GM18508 (cell line): ENCODE measurements around the gene SAMHD1.
"Not testable (repeated sequence)": the region's sequence is repeated elsewhere in the genome, so short reads cannot be mapped to it uniquely, and the experiment has no call there.

Source experiments
- ATAC-seq: cut with Tn5 transposase; IDR thresholded peaks from one replicate; pipeline ENCODE4 v1.9.1; 2021; ENCODE audit warnings: moderate number of reproducible peaks; ENCODE audit not compliant: insufficient read depth, unreplicated experiment

The SAMHD1 gene

DNA sequence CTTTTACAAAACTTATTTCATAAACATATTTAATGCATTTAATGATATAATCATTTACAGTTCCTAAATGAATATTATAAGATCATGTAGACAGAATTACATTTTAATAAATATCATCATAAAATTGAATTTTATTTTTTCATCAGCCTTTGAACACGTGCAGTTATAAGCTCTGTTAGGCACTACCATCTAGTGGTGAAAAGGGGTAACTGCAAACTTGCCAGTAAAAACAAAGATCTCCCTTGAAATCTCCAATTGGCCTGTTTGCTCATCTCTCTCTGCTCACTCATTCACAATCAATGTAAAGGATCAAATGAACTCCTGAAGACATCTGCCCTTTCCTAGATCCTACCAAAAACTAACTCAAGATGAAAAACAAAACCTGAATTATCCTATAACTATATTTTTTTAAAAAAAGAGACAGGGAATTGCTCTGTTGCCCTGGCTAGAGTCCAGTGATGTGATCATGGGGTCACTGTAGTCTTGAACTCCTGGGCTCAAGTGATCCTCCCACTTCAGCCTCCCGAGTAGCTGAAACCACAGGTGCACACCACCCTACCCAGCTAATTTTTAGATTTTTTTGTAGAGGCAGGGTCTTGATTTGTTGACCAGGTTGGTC is 31.7 kb downstream of the SAMHD1 start:
- ATAC-seq = no peak

DNA sequence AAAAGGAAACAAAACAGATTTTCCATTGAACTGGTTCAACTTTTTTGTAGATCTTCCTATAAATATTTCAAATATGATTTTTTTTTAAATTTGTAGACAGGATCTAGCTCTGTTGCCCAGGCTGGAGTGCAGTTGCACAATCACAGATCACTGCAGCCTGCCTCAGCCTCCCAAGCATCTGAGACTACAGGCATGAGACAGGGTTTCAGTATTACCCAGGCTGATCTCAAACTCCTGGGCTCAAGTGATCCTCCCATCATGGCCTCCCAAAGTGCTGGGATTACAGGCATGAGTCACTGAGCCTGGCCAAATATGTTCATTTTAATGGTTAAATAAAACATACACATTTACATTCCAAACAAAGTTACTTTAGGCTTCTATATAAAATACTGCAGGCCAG is 33.6 kb downstream of the SAMHD1 start:
- no peak for ATAC-seq

DNA sequence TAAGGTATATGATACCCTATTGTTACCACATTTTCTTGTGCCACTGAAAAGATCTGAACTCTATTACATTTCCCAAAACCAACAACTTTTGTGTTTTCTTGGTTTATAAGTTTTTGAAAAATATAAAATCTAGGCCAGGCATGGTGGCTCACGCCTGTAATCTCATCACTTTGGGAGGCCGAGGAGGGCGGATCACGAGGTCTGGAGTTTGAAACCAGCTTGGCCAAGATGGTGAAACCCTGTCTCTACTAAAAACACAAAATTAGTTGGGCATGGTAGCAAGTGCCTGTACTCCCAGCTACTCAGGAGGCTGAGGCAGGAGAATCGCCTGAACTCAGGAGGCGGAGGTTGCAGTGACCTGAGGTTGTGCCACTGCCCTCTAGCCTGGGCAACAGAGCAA is 34.3 kb downstream of the SAMHD1 start:
- ATAC-seq = no peak

DNA sequence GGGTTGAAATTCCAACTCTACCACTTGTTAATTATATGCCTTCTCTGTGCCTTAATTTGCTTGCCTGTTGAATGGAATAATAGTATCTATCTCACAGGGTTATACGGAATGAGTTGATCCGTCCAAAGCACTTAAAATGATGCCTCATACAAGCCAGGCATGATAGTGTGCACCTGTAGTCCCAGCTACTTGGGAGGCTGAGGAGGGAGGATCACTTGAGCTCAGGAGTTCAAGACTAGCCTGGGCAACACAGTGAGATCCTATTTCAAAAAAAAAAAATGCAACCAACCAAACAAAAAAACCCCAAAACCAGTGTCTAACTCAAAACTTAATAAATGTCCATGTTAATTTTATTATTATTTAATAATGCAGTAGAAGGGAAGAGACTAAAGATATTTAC is 35.3 kb downstream of the SAMHD1 start:
- no peak for ATAC-seq

DNA sequence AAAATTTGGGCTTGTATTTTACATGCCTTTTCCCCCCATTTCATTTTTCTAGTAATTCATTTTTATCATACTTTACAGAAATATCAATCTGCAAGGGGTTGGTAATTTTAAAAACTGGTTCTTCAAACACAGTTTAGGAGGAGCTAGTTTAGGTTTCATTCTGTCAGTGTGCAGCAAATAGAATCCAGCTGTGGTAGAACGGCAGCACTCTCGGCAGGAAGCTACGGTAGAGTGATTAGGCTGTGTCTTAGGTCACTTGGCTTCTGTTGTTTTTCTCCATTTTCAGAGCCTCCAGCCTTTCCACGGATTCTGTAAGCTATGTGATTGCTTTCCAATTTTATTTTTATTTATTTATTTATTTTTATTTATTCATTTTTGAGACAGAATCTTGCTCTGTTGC is 42.9 kb downstream of the SAMHD1 start:
- ATAC-seq = no peak

DNA sequence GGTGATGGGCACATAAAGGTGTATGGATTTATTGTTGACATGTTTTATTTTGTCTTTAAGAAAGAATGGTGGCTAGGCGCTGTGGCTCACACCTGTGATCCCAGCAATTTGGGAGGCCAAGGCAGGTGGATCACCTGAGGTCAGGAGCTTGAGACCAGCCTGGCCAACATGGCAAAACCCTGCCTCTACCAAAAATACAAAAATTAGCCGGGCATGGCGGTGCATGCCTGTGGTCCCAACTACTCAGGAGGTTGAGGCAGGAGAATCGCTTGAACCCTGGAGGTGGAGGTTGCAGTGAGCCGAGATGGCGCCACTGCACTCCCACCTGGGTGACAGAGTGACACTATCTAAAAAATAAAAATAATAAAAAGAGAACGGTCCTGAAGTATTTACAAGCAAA is 45.4 kb downstream of the SAMHD1 start:
- ATAC-seq = not testable (repeated sequence)

DNA sequence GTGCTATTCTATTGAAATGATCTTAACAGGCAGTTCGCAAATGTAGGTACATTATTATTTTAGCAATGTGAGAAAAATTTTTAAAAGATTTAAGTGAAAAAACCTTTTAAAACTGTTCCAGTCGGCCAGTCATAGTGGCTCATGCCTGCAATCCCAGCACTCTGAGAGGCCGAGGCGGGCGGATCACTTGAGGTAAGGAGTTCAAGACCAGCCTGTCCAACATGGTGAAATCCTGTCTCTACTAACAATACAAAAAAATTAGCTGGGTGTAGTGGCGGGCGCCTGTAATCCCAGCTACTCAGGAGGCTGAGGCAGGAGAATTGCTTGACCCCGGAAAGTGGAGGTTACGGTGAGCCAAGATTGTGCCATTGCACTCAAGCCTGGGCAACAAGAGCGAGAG is 45.9 kb downstream of the SAMHD1 start:
- ATAC-seq = not testable (repeated sequence)

DNA sequence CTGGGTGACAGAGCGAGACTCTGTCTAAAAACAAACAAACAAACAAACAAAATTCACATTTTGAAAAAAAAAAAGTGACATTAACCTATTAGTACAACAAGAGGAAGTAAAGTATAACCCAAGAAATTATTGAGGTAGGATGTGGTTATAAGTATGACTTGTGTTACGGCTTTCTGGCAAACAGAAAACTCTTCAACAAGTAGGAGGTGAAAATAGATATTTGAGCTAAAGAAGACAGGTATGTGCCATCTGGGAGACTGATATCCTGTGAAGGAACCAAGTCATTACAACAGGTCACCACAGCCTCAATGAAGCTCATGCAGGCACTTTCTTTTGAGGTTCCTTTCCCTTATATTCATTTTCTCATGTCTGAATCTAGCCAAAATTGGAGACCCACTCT is 46.8 kb downstream of the SAMHD1 start:
- no peak for ATAC-seq

DNA sequence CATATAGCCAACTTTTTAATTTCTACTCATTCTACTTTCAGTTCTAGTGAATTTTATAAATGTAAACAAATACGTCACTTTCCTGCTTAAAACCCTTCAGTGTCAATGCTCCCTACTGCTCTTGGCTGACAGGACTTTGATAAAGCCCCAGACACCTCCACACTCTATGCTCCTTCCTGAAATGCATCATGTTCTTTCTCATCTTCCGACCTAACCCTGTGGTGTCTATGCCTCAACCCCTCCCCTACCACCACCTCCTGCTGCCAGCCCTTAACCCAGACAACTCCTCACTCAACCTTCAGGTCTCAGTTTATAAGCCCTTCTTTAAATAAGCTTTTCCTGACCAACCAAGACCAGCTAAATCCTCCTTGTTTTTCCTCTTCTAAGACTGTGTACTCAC is 56.5 kb downstream of the SAMHD1 start:
- ATAC-seq = no peak

DNA sequence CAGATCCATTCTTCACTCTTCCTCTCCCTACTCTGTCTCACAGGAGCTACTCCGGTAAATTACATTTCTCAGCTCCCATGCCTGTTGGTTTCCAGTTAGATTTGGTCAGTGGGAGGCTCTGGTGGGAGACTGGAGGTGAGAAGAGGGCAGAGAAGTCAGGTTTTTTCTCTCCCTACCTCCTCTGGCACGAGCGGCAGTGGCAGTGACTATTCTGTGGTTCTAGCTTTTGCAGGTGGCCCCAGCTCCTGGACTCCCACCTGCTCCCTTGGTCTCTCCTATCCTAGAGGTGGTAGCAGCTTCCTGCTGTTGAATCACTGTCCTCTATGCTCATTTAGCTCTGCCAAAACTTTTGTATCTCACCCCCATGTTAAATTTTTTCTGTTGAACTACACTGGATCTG is 57.7 kb downstream of the SAMHD1 start:
- ATAC-seq = no peak

DNA sequence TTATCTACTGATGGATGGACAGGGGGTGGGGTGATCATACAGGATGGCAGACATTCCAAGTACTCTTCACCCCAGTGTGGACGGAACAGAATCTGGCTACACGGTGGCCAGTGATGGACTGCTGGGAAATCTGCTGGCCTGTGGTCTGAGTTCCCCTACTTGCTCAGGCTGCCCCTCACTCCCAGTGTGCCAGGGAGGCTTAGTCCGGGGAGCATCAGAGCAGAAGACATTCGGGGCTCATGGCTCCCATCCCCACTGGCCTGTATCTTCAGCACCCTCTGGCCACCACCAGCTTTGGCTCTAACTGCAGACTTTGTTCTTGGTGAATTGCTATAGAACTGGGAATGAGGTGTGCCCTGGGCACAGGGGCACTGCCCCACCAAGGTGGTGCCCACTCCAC is 60.3 kb downstream of the SAMHD1 start:
- no peak for ATAC-seq

DNA sequence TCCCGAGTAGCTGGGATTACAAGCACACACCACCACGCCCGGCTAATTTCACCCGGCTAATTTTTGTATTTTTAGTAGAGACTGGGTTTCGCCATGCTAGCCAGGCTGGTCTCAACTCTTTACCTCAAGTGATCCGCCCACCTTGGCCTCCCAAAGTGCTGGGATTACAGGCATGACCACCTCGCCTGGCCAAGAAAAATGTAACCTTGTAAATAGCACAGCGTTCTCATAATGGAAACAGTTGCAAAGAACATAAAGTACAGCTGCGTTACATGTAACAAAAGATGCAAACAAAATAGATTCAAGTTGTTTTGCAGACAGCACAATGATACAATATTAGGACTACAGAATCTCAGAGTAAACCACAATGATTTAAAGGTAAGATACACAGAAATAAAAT is 60.9 kb downstream of the SAMHD1 start:
- no peak for ATAC-seq

DNA sequence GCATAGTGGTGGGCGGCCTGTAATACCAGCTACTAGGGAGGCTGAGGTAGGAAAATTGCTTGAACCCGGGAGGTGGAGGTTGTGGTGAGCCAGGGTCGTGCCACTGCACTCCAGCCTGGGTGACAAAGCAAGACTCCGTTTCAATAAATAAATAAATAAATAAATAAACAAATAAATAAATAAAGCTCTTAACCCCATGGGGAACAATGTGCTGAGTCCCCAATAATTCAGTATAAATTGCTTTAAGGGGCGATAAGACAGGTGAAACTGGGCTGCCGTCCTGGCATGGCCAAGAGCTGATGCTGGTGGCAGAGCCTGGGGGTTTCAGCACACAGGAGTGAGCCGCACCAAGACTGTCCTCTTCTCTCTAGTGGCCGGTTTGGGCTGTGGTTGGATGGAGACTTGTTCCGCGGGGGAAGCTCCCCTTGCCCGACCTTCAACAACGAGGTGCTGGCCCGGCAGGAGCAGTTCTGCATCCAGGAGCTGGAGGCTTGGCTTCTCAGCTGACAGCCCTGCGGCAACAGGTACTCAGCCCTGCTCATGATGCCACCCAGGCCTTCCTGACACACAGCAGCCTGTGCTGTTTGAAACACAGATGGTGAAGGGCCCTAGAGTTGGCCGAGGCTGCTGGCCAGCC is 62.5 kb downstream of the SAMHD1 start:
- ATAC-seq = no peak

DNA sequence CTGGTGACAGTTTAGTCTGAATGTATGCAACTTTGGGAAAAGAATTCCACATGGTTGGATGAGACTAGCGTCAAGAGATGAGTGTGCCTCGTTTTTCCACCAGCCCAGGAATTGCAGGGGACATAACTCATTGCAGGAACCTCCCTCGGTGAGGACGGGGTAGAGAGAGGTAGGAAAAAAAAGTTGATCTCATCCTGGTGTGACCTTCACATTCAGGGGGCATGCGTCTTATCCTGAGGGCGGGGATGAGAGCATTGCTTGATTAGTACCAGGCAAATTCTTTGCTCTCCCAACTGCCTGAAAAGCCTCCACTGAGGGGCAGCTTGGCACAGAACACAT is 63.8 kb downstream of the SAMHD1 start:
- ATAC-seq = no peak

DNA sequence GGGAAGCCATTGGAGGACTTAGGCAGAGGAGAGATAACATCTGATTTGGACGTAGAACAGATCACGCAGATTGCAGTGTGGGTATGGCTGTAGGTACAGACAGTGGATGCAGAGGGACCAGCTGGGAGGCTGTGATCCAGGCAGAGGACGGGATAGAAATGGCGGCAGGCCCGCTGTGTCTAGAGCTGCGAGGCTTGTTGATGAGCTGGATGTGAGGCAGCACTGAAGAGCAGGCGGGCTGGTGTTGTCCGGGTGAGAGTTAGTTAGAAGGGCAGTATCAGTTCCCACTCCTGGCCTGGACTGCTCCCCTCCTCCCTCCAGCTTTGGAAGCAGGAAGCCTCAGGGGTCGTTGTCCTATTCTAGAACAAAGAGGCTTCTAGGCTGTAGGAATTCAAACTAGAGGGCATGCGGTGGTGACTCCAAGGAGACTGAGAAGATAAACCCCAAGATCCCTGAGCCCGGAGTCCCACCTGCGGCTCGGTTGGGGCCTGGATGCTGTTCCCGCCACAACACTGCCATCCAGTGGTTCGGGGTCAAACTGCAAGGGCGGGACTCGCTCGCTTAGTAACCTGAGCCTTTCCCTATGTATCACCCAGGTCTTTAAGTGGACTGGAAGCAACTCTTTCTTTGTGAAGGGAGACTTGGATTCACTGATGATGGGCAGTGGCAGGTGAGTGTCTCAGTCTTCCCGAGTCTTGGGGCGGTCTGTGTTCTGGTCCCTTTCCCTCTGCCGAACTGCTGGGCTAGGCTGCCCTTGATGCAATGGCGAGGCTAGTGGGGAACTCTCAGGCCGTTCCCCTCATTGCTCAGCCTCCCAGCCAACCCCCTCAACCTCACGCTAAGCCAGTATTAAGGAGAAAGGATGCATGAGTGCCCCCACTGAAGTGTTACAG is 64.4 kb downstream of the SAMHD1 start:
- ATAC-seq = no peak

DNA sequence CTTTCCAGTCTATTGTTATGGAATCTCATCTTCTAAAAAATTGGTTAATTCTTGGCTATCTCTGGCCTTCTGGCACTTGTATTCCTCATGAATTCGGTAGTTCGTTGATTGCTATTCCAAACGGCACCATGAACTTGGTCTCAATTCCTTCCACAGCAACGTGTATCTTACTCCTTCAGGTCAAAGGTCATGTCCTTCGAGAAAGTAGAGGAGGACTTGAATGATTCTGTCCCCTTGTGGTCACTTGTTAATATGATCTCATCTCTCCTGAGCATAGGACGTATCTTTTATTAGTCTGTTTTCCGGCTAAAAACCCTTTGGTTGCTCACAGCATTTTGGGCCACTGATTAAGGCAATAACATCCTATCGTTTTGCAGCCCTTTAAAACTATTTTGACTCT is 66.2 kb downstream of the SAMHD1 start:
- ATAC-seq = no peak

DNA sequence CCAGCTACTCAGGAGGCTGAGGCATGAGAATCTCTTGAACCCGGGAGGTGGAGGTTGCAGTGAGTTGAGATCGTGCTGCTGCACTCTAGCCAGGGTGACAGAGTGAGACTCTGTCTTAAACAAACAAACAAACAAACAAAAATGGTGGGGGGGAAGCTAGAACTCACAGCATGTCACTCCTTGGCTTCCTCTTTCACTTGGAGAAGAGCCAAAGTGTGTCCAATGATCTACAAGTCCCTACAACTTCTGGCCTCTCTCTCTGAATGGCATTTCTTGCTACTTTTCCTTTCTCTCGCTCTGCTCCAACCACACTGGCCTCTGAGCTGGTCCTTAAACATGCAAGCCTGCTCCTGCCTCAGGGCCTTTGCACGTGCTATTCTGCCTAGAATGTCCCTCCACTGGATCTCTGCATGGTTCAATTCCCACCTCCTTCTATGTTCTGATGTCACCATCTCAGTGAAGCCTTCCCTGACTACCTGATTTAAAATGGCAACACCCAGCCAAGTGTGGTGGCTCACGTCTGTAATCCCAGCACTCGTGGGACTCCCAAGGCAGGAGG is 67.5 kb downstream of the SAMHD1 start:
- ATAC-seq = no peak

DNA sequence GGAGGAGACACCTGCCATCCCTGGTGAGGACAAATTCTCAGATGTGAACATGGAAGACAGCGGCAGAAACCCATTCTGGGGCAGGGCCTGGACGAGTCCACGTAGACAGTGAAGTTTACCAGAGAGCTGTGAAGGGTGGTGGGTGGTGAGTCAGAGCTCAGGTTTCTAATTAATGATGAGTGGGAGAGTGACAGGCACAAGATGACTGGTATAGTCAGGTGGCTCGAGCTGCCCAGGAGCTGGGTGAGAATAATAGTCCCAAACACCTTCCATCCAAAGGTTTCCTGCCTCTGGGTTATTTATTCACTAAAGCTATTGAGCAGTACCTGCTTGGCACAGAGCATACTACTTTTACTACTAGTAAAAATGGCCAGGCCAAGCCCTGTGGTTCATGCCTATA is 69.6 kb downstream of the SAMHD1 start:
- ATAC-seq = no peak

DNA sequence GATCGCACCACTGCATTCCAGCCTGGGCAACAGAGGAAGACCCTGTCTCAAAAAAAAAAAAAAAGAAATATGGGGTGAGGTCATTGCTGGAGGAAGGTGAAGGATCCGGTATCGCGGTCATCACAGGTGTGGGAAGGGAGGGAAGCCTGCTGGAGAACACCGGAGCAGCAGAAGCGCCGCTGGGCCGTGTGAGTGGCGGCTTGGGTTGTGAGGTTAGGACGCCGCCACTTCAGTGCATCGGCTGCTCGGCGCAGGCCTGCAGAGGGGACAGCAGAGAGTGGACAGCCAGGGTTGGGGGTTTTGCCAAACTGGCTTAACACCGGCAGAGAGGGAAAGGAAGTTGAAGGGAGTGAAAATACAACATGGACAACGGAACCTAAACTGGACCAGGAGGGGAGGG is 70.2 kb downstream of the SAMHD1 start:
- no peak for ATAC-seq

DNA sequence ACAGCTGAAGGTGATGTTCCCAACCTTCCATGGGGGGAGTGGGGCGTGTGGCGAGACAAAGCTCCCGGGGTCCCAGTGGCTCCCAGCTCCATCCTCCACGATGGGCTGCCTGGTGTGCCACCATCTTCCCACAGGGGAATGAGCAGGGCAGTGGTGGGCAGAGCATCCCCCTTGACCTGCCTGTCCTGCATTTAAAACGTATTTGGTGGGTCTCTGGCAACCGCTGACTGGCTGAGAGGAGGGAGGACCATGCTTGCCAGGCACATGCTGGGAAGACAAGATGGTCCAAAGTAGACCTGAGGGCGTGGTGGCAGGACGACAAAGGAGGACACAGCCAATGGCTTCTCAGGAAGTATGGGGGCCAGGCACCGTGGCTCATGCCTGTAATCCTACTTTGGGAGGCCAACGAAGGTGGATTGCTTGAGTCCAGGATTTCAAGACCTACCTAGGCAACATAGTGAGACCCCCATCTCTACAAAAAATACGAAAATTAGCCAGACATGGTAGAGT is 70.7 kb downstream of the SAMHD1 start:
- ATAC-seq = no peak

DNA sequence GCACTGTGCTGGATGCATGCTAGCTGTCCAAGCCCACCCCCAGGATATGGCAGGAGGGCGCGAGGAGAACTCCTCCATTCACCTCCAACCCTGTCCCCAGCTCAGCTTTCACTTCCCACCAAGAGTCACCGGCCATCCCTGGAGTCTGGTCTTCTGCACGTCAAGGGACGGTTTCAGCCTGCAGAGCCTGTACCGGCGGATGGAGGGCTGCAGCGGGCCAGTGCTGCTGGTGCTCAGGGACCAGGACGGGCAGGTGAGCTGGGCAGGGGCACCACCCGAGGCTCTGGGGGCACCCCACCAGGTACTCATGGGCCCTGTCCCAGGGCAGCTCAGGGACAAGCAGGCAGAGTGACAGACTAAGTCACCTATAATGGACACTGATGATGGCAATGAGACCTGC is 72.6 kb downstream of the SAMHD1 start:
- ATAC-seq = no peak
